ENCODE data around the gene AFF1. TPM values are rescaled to one million over a fixed set of nuclear protein-coding genes. Genes with fewer than 3 reads are reported as not detected.

AFF1 gene, protein sequence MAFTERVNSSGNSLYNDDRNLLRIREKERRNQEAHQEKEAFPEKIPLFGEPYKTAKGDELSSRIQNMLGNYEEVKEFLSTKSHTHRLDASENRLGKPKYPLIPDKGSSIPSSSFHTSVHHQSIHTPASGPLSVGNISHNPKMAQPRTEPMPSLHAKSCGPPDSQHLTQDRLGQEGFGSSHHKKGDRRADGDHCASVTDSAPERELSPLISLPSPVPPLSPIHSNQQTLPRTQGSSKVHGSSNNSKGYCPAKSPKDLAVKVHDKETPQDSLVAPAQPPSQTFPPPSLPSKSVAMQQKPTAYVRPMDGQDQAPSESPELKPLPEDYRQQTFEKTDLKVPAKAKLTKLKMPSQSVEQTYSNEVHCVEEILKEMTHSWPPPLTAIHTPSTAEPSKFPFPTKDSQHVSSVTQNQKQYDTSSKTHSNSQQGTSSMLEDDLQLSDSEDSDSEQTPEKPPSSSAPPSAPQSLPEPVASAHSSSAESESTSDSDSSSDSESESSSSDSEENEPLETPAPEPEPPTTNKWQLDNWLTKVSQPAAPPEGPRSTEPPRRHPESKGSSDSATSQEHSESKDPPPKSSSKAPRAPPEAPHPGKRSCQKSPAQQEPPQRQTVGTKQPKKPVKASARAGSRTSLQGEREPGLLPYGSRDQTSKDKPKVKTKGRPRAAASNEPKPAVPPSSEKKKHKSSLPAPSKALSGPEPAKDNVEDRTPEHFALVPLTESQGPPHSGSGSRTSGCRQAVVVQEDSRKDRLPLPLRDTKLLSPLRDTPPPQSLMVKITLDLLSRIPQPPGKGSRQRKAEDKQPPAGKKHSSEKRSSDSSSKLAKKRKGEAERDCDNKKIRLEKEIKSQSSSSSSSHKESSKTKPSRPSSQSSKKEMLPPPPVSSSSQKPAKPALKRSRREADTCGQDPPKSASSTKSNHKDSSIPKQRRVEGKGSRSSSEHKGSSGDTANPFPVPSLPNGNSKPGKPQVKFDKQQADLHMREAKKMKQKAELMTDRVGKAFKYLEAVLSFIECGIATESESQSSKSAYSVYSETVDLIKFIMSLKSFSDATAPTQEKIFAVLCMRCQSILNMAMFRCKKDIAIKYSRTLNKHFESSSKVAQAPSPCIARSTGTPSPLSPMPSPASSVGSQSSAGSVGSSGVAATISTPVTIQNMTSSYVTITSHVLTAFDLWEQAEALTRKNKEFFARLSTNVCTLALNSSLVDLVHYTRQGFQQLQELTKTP
- 100 to 1,000 TPM; 105 to 108 TPM for total RNA-seq
- polyA plus RNA-seq, result 10 to 100 TPM; 13.6 to 27.6 TPM

DNA sequence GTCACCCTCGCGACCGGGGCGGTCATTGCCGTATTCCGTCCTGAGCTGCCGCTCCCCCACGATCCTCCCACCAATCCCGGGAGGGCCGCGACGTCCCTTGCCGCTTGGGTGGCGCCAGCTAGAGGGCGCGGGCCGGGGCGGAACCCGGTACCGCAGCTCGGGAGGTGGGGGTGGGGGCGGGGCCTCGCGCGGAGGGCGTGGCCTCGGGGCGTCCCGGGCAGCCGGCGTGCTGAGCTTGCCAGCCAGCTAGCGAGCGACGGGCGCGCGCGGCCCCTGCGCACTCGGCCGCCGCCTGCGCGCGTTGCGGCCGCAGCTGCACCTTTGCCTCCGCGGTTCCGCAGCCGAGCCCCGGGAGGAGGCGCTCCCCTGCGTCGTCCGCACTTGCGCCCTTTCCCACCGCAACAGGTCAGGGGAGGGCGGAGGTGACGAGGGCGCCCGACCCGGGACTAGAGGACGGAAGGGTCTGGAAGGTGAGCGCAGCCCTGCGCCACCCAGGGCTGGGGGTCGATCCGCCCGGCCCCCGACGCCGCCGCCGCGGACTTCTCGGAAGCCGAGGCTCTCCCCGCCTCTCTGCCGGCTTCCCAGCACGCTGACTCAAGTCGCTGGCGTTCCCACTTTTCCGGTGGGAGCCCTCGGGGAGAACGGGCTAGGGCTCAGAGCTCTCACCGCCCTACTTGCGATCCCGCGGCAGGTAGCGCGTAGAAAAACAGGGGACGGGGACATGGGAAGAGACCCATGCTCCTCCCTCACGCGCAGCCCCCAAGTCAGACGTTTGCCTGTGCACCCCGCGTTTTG lies at the start of gene AFF1:
AFF1 (plus strand) TSS at position 241 of the 795 bp plus-strand sequence. CDS start 13,523 bp downstream, outside the sequence.
- peak; percentile 85 to 90 (median 87) for DNase-seq
- Mint-ChIP-seq H3K4me1 (peaks cover 38 to 58% (median 46%) of the 10 kb centered on the region in 4 donors), H3K27me3 (no peaks in the 10 kb centered on the region), H3K4me3 (peak within 1 kb of the TSS; percentile 89 to 97 (median 94)), H3K27ac (peak within 1 kb of the TSS; percentile 94 to 98 (median 97)), H3K9me3 (no peaks in the 10 kb centered on the region), H3K36me3 (peaks cover 6 to 10% of the 10 kb centered on the region in 2 donors)
- peak within 1 kb of the TSS; percentile 70 to 80 for H3K4me3 ChIP-seq (ENCODE audit: low read length in 2 of 2)
- intact Hi-C loops (cut with micrococcal nuclease), result loop anchor here (1.0 to 5.0 kb wide), 6 partner anchors 13 to 1657 kb away; partner anchors contain the start of genes HERC3, HSD17B11 and PPM1K
- peak within 1 kb of the TSS; percentile 84 for H3K27ac ChIP-seq (ENCODE audit: low read depth, low read length)
- ChIA-PET POLR2A (ENCODE audit: partially characterized antibody) (interaction anchor here (0.6 to 11.3 kb wide), 27 partner anchors 8 to 1522 kb away, joined by 3 to 376 read pairs (median 6); partner anchors contain the start of genes HERC5, HSD17B11, NUDT9 and PPM1K), CTCF (ENCODE audit: partially characterized antibody) (interaction anchor here (0.7 to 8.3 kb wide), 26 partner anchors 8 to 185 kb away, joined by 3 to 118 read pairs (median 6); no protein-coding TSS in a partner anchor)
- H3K36me3 ChIP-seq (ENCODE audit: insufficient read depth, low read length), result no peaks in the 10 kb centered on the region
- H3K9me3 ChIP-seq (ENCODE audit: control insufficient read depth in 1 of 2, low read length in 2 of 2), result no peaks in the 10 kb centered on the region
- no peaks in the 10 kb centered on the region for H3K27me3 ChIP-seq (ENCODE audit: insufficient read depth, low read length)
- H3K4me1 ChIP-seq (ENCODE audit: insufficient read depth, low read length), result peaks cover 48% of the 10 kb centered on the region

DNA sequence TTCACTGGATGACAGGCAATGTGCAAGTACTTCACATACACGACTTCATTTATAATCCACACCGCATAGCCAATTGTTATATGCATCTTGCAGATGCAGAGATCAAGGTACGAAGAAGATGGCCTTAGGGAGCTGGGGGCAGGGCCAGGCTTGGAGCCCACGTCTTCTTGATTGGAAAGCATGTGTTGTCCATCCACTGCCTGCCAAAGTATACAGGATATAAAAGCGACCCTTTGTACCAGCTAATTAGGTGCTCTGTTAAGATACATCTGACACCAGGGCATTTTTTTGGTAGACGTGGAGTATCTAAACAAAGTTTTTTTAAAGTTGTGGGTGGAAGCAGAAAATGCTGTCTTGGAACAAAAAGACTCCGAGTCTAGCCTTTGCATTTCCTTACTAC lies 44.0 kb upstream of the AFF1 start:
- no peak overlapping the region for H3K4me3 ChIP-seq (ENCODE audit: low read length in 2 of 2)
- H3K4me1 ChIP-seq (ENCODE audit: insufficient read depth, low read length), result peaks cover 14% of the 10 kb centered on the region
- H3K27ac Mint-ChIP-seq, result no peak overlapping the region
- no peaks in the 10 kb centered on the region for H3K36me3 Mint-ChIP-seq
- H3K4me3 Mint-ChIP-seq, result peak overlapping the region in 6 of 8 donors; percentile 47 to 86 (median 76)
- H3K9me3 ChIP-seq (ENCODE audit: control insufficient read depth in 1 of 2, low read length in 2 of 2), result no peaks in the 10 kb centered on the region
- POLR2A ChIA-PET (ENCODE audit: partially characterized antibody), result no interaction called here
- no peaks in the 10 kb centered on the region for H3K36me3 ChIP-seq (ENCODE audit: insufficient read depth, low read length)
- H3K27me3 ChIP-seq (ENCODE audit: insufficient read depth, low read length), result no peaks in the 10 kb centered on the region
- peaks cover 5 to 12% (median 8%) of the 10 kb centered on the region in 4 donors for H3K4me1 Mint-ChIP-seq
- intact Hi-C loops (cut with micrococcal nuclease), result no loop called here
- no peaks in the 10 kb centered on the region for H3K9me3 Mint-ChIP-seq
- no peak overlapping the region for H3K27ac ChIP-seq (ENCODE audit: low read depth, low read length)
- CTCF ChIA-PET (ENCODE audit: partially characterized antibody), result interaction anchor here (0.5 to 5.4 kb wide), 4 partner anchors 370 to 1417 kb away, joined by 3 to 114 read pairs (median 4); no protein-coding TSS in a partner anchor
- DNase-seq, result no peak
- H3K27me3 Mint-ChIP-seq, result peaks cover 10 to 14% of the 10 kb centered on the region in 2 donors

DNA sequence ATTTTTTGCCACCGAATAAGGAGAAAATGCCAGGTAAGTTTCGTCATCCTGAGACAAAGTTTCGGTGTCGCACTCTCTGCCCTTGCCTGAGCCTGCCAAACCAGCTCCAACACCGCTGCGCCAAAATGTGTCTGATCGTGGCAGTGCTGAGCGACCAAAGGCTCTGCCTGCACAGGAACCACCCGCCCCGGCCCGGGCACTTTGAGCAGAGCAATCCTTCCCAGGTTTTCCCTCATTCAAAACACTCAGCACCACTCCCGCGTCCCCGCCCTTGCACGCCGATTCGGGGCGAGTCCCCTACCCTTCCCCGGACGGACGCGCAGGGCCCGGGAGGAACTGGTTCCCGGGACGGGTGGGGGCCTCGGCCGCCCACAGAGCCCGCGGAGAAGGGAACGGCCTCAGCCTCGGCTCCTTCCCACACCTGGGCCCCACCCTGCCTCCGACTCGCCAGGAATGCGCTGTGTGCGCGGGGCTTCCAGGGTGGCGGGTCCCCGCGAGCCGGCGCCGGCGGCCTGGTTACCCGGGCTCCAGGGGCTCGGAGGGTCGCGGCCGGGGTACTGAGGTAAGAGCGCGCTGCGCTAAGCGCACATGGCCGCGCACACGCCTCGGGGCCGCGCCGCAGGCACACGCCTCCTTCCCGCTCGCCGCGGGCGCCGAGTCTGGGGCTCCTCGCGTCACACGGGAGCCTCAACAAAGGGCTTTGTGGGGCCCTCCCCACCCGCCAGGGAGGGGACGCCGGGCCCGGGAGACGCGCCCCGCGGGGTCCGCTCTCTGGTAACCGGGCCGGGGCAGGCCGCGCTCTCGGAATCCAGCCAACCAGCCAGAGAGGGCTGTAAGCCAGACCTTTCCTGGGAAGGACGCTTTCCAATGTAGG lies 42.8 kb upstream of the AFF1 start, which contains the start of gene C4orf36:
C4orf36 (minus strand) TSS at position 661 of the 874 bp plus-strand sequence. CDS start 902 bp downstream, outside the sequence.
- ChIA-PET CTCF (ENCODE audit: partially characterized antibody) (interaction anchor here (0.9 to 5.4 kb wide), 5 partner anchors 11 to 394 kb away, joined by 3 to 114 read pairs (median 6); no protein-coding TSS in a partner anchor), POLR2A (ENCODE audit: partially characterized antibody) (no interaction called here)
- Histone ChIP-seq H3K9me3 (ENCODE audit: control insufficient read depth in 1 of 2, low read length in 2 of 2) (no peaks in the 10 kb centered on the region), H3K36me3 (ENCODE audit: insufficient read depth, low read length) (no peaks in the 10 kb centered on the region), H3K4me3 (ENCODE audit: low read length in 2 of 2) (peak within 1 kb of the TSS in 1 of 2 donors; percentile 40), H3K27me3 (ENCODE audit: insufficient read depth, low read length) (no peaks in the 10 kb centered on the region), H3K27ac (ENCODE audit: low read depth, low read length) (no peak within 1 kb of the TSS), H3K4me1 (ENCODE audit: insufficient read depth, low read length) (peaks cover 14% of the 10 kb centered on the region)
- Mint-ChIP-seq H3K36me3 (no peaks in the 10 kb centered on the region), H3K4me1 (peaks cover 5 to 12% (median 8%) of the 10 kb centered on the region in 4 donors), H3K27me3 (peaks cover 10 to 14% of the 10 kb centered on the region in 2 donors), H3K9me3 (no peaks in the 10 kb centered on the region), H3K27ac (peak within 1 kb of the TSS in 4 of 7 donors; percentile 23 to 77 (median 45)), H3K4me3 (peak within 1 kb of the TSS; percentile 78 to 91 (median 87))
- intact Hi-C loops (cut with micrococcal nuclease), result no loop called here
- peak in 4 of 5 donors; percentile 22 to 34 (median 31) for DNase-seq

DNA sequence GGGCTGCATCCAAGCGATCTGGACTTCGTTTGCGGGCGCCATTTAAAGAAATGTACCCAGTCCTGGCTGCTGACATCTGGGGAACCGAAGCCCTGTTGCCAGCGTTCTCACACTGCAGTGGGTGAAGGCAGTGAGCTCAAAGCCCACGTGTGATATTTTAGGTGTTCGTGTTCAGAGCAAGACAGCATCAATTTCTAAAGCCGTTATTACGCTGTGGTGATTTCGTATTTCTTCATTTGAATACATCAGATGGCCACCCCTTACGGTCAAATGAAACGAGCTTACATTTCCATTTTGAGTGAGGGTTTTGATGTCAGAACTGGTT lies 42.2 kb upstream of the AFF1 start:
- peak overlapping the region; percentile 75 to 91 (median 84) for H3K4me3 Mint-ChIP-seq
- peaks cover 5 to 12% (median 8%) of the 10 kb centered on the region in 4 donors for H3K4me1 Mint-ChIP-seq
- intact Hi-C loops (cut with micrococcal nuclease), result no loop called here
- Histone ChIP-seq H3K4me1 (ENCODE audit: insufficient read depth, low read length) (peaks cover 14% of the 10 kb centered on the region), H3K27ac (ENCODE audit: low read depth, low read length) (no peak overlapping the region), H3K27me3 (ENCODE audit: insufficient read depth, low read length) (no peaks in the 10 kb centered on the region), H3K4me3 (ENCODE audit: low read length in 2 of 2) (peak overlapping the region in 1 of 2 donors; percentile 40), H3K9me3 (ENCODE audit: control insufficient read depth in 1 of 2, low read length in 2 of 2) (no peaks in the 10 kb centered on the region), H3K36me3 (ENCODE audit: insufficient read depth, low read length) (no peaks in the 10 kb centered on the region)
- no peaks in the 10 kb centered on the region for H3K9me3 Mint-ChIP-seq
- CTCF ChIA-PET (ENCODE audit: partially characterized antibody), result interaction anchor here (0.9 to 5.4 kb wide), 5 partner anchors 10 to 395 kb away, joined by 3 to 114 read pairs (median 6); no protein-coding TSS in a partner anchor
- peak in 1 of 5 donors; percentile 11 for DNase-seq
- POLR2A ChIA-PET (ENCODE audit: partially characterized antibody), result no interaction called here
- H3K36me3 Mint-ChIP-seq, result no peaks in the 10 kb centered on the region
- H3K27me3 Mint-ChIP-seq, result peaks cover 10 to 14% of the 10 kb centered on the region in 2 donors
- H3K27ac Mint-ChIP-seq, result peak overlapping the region in 3 of 7 donors; percentile 23 to 77 (median 65)

DNA sequence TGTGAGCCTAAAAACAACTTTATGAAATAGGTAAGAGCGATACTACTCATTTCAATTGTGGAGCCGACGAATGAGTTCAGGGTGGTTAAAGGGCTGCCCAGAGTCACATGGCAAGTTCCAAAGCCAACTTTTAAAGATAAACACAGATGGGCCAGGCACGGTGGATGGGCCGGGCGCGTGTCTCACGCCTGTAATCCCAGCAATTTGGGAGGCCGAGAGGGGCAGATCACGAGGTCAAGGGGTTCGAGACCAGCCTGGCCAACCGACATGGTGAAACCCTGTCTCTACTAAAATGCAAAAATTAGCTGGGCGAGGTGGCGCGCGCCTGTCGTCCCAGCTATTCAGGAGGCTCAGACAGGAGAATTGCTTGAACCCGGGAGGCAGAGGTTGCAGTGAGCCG lies 41.7 kb upstream of the AFF1 start:
- no peaks in the 10 kb centered on the region for H3K36me3 Mint-ChIP-seq
- intact Hi-C loops (cut with micrococcal nuclease), result no loop called here
- POLR2A ChIA-PET (ENCODE audit: partially characterized antibody), result no interaction called here

More for the DNA sequence above, 41.7 kb upstream of the AFF1 start:
- Histone ChIP-seq H3K4me1 (ENCODE audit: insufficient read depth, low read length) (peaks cover 14% of the 10 kb centered on the region), H3K36me3 (ENCODE audit: insufficient read depth, low read length) (no peaks in the 10 kb centered on the region), H3K9me3 (ENCODE audit: control insufficient read depth in 1 of 2, low read length in 2 of 2) (no peaks in the 10 kb centered on the region), H3K27me3 (ENCODE audit: insufficient read depth, low read length) (no peaks in the 10 kb centered on the region), H3K27ac (ENCODE audit: low read depth, low read length) (no peak overlapping the region), H3K4me3 (ENCODE audit: low read length in 2 of 2) (no peak overlapping the region)
- Mint-ChIP-seq H3K4me1 (peaks cover 5 to 12% (median 8%) of the 10 kb centered on the region in 4 donors), H3K27me3 (peaks cover 10 to 14% of the 10 kb centered on the region in 2 donors), H3K27ac (peak overlapping the region in 1 of 7 donors; percentile 23), H3K4me3 (peak overlapping the region in 6 of 8 donors; percentile 13 to 91 (median 86)), H3K9me3 (no peaks in the 10 kb centered on the region)
- DNase-seq, result no peak
- CTCF ChIA-PET (ENCODE audit: partially characterized antibody), result interaction anchor here (0.9 to 5.4 kb wide), 5 partner anchors 10 to 395 kb away, joined by 3 to 114 read pairs (median 6); no protein-coding TSS in a partner anchor
